GM03348 (cell line): ENCODE measurements around the gene ABHD12.
"Not testable (repeated sequence)": the region's sequence is repeated elsewhere in the genome, so short reads cannot be mapped to it uniquely, and the experiment has no call there.

Experiments
- DNase-seq: peaks from one replicate; pipeline ENCODE4 v3.0.0; 2012; ENCODE audit warnings: low spot score

The ABHD12 gene

GRCh38 chr20:25321991-25322390 lies 68.6 kb downstream of the ABHD12 start:
- no peak for DNase-seq

- no peak for DNase-seq
Observed at GRCh38 chr20:25321262-25321831, 69.3 kb downstream of the ABHD12 start.

- DNase-seq: no peak
Observed at GRCh38 chr20:25320035-25320800, 70.4 kb downstream of the ABHD12 start.

GRCh38 chr20:25319241-25320034 lies 71.2 kb downstream of the ABHD12 start:
- no peak for DNase-seq

- DNase-seq: no peak
Observed at GRCh38 chr20:25318471-25319240, 72.0 kb downstream of the ABHD12 start.

GRCh38 chr20:25317351-25318075 lies 73.1 kb downstream of the ABHD12 start:
- no peak for DNase-seq

- DNase-seq: no peak
Observed at GRCh38 chr20:25316506-25317190, 74.0 kb downstream of the ABHD12 start.

GRCh38 chr20:25315418-25316210 lies 75.0 kb downstream of the ABHD12 start:
- peak; percentile 56 for DNase-seq

GRCh38 chr20:25314497-25315417 lies 75.9 kb downstream of the ABHD12 start:
- DNase-seq: no peak

- DNase-seq: no peak
Observed at GRCh38 chr20:25313593-25313992, 77.0 kb downstream of the ABHD12 start.

GRCh38 chr20:25312716-25313115 lies 77.9 kb downstream of the ABHD12 start:
- not testable (repeated sequence) for DNase-seq

GRCh38 chr20:25310921-25311728 lies 79.5 kb downstream of the ABHD12 start:
- peak; percentile 81 for DNase-seq

GRCh38 chr20:25310268-25310920 lies 80.2 kb downstream of the ABHD12 start:
- peak; percentile 88 for DNase-seq

- DNase-seq: peak; percentile 83
Observed at GRCh38 chr20:25309395-25310267, 81.0 kb downstream of the ABHD12 start.

GRCh38 chr20:25308671-25309394 lies 81.8 kb downstream of the ABHD12 start:
- DNase-seq: no peak

- no peak for DNase-seq
Observed at GRCh38 chr20:25308083-25308491, 82.5 kb downstream of the ABHD12 start.
